SU-DHL-6 (cell line): ENCODE results near the gene PRM3.

Experiments used
- H2AFZ ChIP-seq: fragments of 200-600 bp; sonication (generic); 2 replicates; pipeline ENCODE4 v1.6.1; 2014; ENCODE audit warnings: low read depth, mild to moderate bottlenecking, moderate library complexity, mixed read lengths, antibody characterized with exemption, low read length; ENCODE audit not compliant: severe bottlenecking
- H3F3A ChIP-seq: fragments of 200-600 bp; shearing (Covaris generic); 2 replicates; pipeline ENCODE4 v1.6.0; 2016; ENCODE audit warnings: antibody characterized with exemption, mild to moderate bottlenecking; ENCODE audit not compliant: insufficient read depth
- H3K27ac ChIP-seq: fragments of 200-600 bp; sonication (generic); 2 replicates; pipeline ENCODE4 v1.5.1; 2016; ENCODE audit warnings: low read depth, mild to moderate bottlenecking, low read length, moderate library complexity, mixed read lengths
- H3K27me3 ChIP-seq: fragments of 200-600 bp; sonication (generic), shearing (Covaris generic); 2 replicates; pipeline ENCODE4 v1.6.0; 2014; ENCODE audit warnings: mild to moderate bottlenecking, low read length
- H3K36me3 ChIP-seq: fragments of 200-600 bp; sonication (generic); 2 replicates; pipeline ENCODE4 v1.6.1; 2014; ENCODE audit warnings: mild to moderate bottlenecking, low read length, mixed read lengths
- H3K4me2 ChIP-seq: fragments of 300-600, 200-600 bp; shearing (Covaris generic), sonication (generic); 2 replicates; pipeline ENCODE4 v1.6.0; 2014; ENCODE audit warnings: low read length, low read depth, mild to moderate bottlenecking; ENCODE audit not compliant: poor library complexity, severe bottlenecking
- H3K4me3 ChIP-seq: fragments of 200-600 bp; sonication (generic); 2 replicates; pipeline ENCODE4 v1.5.1; 2014; ENCODE audit warnings: antibody characterized with exemption, low read length, mild to moderate bottlenecking, mixed read lengths; ENCODE audit not compliant: insufficient read depth, poor library complexity, severe bottlenecking
- H3K79me2 ChIP-seq: fragments of 200-600 bp; sonication (generic); 2 replicates; pipeline ENCODE4 v1.6.1; 2014; ENCODE audit warnings: mild to moderate bottlenecking, low read length, moderate library complexity; ENCODE audit not compliant: insufficient read depth
- H3K9ac ChIP-seq: fragments of 200-600 bp; sonication (generic); 2 replicates; pipeline ENCODE4 v1.7.0; 2014; ENCODE audit warnings: mild to moderate bottlenecking, low read length
- H3K9me2 ChIP-seq: fragments of 200-600 bp; sonication (generic); replicated peaks from 2 replicates; pipeline ENCODE4 v1.6.1; 2014; ENCODE audit warnings: low read length; ENCODE audit not compliant: insufficient read depth
- H3K9me3 ChIP-seq: fragments of 200-600 bp; sonication (generic); 2 replicates; pipeline ENCODE4 v1.6.1; 2014; ENCODE audit warnings: low read length, mixed read lengths; ENCODE audit not compliant: insufficient read depth
- H4K20me1 ChIP-seq: fragments of 200-600 bp; sonication (generic); 2 replicates; pipeline ENCODE4 v1.6.1; 2014; ENCODE audit warnings: low read depth, mild to moderate bottlenecking, antibody characterized with exemption, low read length, moderate library complexity, mixed read lengths
- CTCF ChIP-seq: fragments of 200-600 bp; sonication (generic); IDR thresholded peaks from one replicate; pipeline ENCODE4 v1.5.1; 2017; ENCODE audit warnings: antibody characterized with exemption, mild to moderate bottlenecking, low read length, moderate library complexity; ENCODE audit not compliant: insufficient read depth, poor library complexity, severe bottlenecking
- EZH2phosphoT487 ChIP-seq: fragments of 200-600 bp; sonication (generic), shearing (Covaris generic); conservative IDR thresholded peaks from 2 replicates; pipeline ENCODE4 v1.6.1; 2018; ENCODE audit warnings: mild to moderate bottlenecking, antibody characterized with exemption, low read length, moderate library complexity, mixed read lengths

Gene PRM3

GRCh38 chr16:11235703-11235991 lies 37.8 kb downstream of the PRM3 start:
- H3K9me3 ChIP-seq = no peaks in the 10 kb centered on the region
- no peak overlapping the region for H2AFZ ChIP-seq
- H3K4me3 ChIP-seq = no peak overlapping the region
- H4K20me1 ChIP-seq = no peaks in the 10 kb centered on the region
- no peaks in the 10 kb centered on the region for H3K27me3 ChIP-seq
- TF ChIP-seq CTCF = no peak
- TF ChIP-seq EZH2phosphoT487 = no peak
- H3K27ac ChIP-seq = no peak overlapping the region
- H3F3A ChIP-seq = no peaks in the 10 kb centered on the region
- no peaks in the 10 kb centered on the region for H3K9me2 ChIP-seq
- no peak overlapping the region for H3K4me2 ChIP-seq
- H3K79me2 ChIP-seq = no peaks in the 10 kb centered on the region
- no peak overlapping the region for H3K9ac ChIP-seq
- no peaks in the 10 kb centered on the region for H3K36me3 ChIP-seq

- H3K9me3 ChIP-seq = no peaks in the 10 kb centered on the region
- H3K27me3 ChIP-seq = no peaks in the 10 kb centered on the region
- no peak overlapping the region for H3K4me3 ChIP-seq
- H3K79me2 ChIP-seq = no peaks in the 10 kb centered on the region
- no peaks in the 10 kb centered on the region for H3K9me2 ChIP-seq
- H4K20me1 ChIP-seq = no peaks in the 10 kb centered on the region
- H3F3A ChIP-seq = no peaks in the 10 kb centered on the region
- no peak overlapping the region for H2AFZ ChIP-seq
- H3K4me2 ChIP-seq = no peak overlapping the region
- no peak for TF ChIP-seq EZH2phosphoT487
- TF ChIP-seq CTCF = no peak
- H3K36me3 ChIP-seq = no peaks in the 10 kb centered on the region
- no peak overlapping the region for H3K9ac ChIP-seq
- H3K27ac ChIP-seq = no peak overlapping the region
Observed at GRCh38 chr16:11234884-11235702, 38.3 kb downstream of the PRM3 start.

- Histone ChIP-seq H2AFZ (no peak overlapping the region), H3K9me2 (no peaks in the 10 kb centered on the region), H3K27ac (no peak overlapping the region), H3K27me3 (no peaks in the 10 kb centered on the region), H3K9ac (no peak overlapping the region), H3F3A (no peaks in the 10 kb centered on the region), H3K4me3 (no peak overlapping the region), H3K9me3 (no peaks in the 10 kb centered on the region), H3K4me2 (no peak overlapping the region), H3K36me3 (no peaks in the 10 kb centered on the region), H3K79me2 (no peaks in the 10 kb centered on the region), H4K20me1 (no peaks in the 10 kb centered on the region)
- TF ChIP-seq CTCF (no peak), EZH2phosphoT487 (no peak)
Observed at GRCh38 chr16:11233727-11234376, 39.6 kb downstream of the PRM3 start.
